ENCODE measurements around the gene PLEK. TPM values are rescaled to one million over a fixed set of nuclear protein-coding genes. Genes with fewer than 3 reads are reported as not detected.

The PLEK gene
- total RNA-seq, 1 experiment from 2014 or later = 0.13 TPM

GRCh38 chr2:68412127-68412819, 47.2 kb downstream of the PLEK start:
- Histone ChIP-seq H3K27me3 (ENCODE audit: control insufficient read depth, insufficient read depth, low read length) (0 out of 2 replicates have a peak, but pooled peaks cover 2% of the 10 kb centered on the region), H3K4me1 (ENCODE audit: control insufficient read depth, insufficient read depth, low read length) (no peaks in the 10 kb centered on the region), H3K9me3 (ENCODE audit: control insufficient read depth, insufficient read depth, low read depth, low read length) (no peaks in the 10 kb centered on the region), H3K4me3 (ENCODE audit: low read depth in 2 of 2, low read length in 2 of 2) (no peak overlapping the region), H3K27ac (ENCODE audit: low read length) (no peak overlapping the region), H3K36me3 (ENCODE audit: control insufficient read depth, insufficient read depth, low read length) (no peaks in the 10 kb centered on the region)
- in situ Hi-C loops (cut with HindIII; ENCODE audit: low pct_unique_long_range_greater_than_20kb, low sequenced_read_pairs) (no loop called here), intact Hi-C loops (cut with micrococcal nuclease; ENCODE audit: unreplicated experiment) (no loop called here)
- TF ChIP-seq POLR2AphosphoS5 (IDR thresholded peaks at IDR 0.05; ENCODE audit: low read depth, low read length) (no peak), SIN3A (IDR thresholded peaks at IDR 0.05; ENCODE audit: borderline replicate concordance, insufficient read depth, low read depth, low read length) (no peak), REST (IDR thresholded peaks at IDR 0.05; ENCODE audit: insufficient read depth in 1 of 2, low read depth in 2 of 2, low read length in 1 of 2) (no peak), TCF7L2 (IDR thresholded peaks at IDR 0.05; ENCODE audit: low read depth, low read length) (no peak), CTCF (IDR thresholded peaks at IDR 0.05) (no peak)
- no TSS peak for BruUV-seq (replicated peaks)
- ChIA-PET CTCF (no interaction called here), POLR2A (no interaction called here)
- no peak for ATAC-seq
- DNase-seq (ENCODE audit: low read depth, low spot score) = no peak

DNA sequence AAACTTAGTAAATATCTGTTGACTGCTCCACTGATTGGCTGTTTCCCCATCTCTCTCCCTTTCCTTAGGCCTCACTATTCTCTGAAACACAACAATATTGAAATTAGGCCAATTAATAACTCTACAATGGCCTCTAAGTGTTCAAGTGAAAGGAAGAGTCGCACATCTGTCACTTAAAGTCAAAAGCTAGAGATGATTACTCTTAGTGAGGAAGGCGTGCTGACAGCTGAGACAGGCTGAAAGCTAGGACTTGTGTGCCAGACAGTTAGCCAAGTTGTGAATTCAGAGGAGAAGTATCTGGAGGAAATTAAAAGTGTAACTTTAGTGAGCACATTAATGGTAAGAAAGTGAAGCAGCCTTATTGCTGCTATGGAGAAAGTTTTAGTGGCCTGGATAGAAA, 48.4 kb downstream of the PLEK start:
- H3K27ac ChIP-seq (ENCODE audit: low read length) = no peak overlapping the region
- H3K36me3 ChIP-seq (ENCODE audit: control insufficient read depth, insufficient read depth, low read length) = no peaks in the 10 kb centered on the region
- no peaks in the 10 kb centered on the region for H3K9me3 ChIP-seq (ENCODE audit: control insufficient read depth, insufficient read depth, low read depth, low read length)
- in situ Hi-C loops (cut with HindIII; ENCODE audit: low pct_unique_long_range_greater_than_20kb, low sequenced_read_pairs) = no loop called here
- ATAC-seq (no peak), DNase-seq (ENCODE audit: low read depth, low spot score) (no peak)
- POLR2A ChIA-PET = no interaction called here
- CTCF ChIA-PET = no interaction called here
- intact Hi-C loops (cut with micrococcal nuclease; ENCODE audit: unreplicated experiment) = no loop called here
- BruUV-seq (replicated peaks) = no TSS peak
- 0 out of 2 replicates have a peak, but pooled peaks cover 2% of the 10 kb centered on the region for H3K27me3 ChIP-seq (ENCODE audit: control insufficient read depth, insufficient read depth, low read length)
- no peak overlapping the region for H3K4me3 ChIP-seq (ENCODE audit: low read depth in 2 of 2, low read length in 2 of 2)
- TF ChIP-seq CTCF (IDR thresholded peaks at IDR 0.05) (no peak), POLR2AphosphoS5 (IDR thresholded peaks at IDR 0.05; ENCODE audit: low read depth, low read length) (no peak), REST (IDR thresholded peaks at IDR 0.05; ENCODE audit: insufficient read depth in 1 of 2, low read depth in 2 of 2, low read length in 1 of 2) (no peak), TCF7L2 (IDR thresholded peaks at IDR 0.05; ENCODE audit: low read depth, low read length) (no peak)
- H3K4me1 ChIP-seq (ENCODE audit: control insufficient read depth, insufficient read depth, low read length) = no peaks in the 10 kb centered on the region
